A549 treated with Hydrocortisone at 1 μM for 4 hours (cell line): Measurements from ENCODE around the gene C1orf35. TPM values are rescaled to one million over a fixed set of nuclear protein-coding genes. Genes with fewer than 3 reads are reported as not detected.

ENCODE experiments used
- total RNA-seq: library from RNA; stranded (reverse); fragments of 200-300 nt; extraction: Qiagen RNA extraction; gene quantifications from 5 replicates; pipeline ENCODE4 v1.2.3, GENCODE V29; 2022

C1orf35 gene
- 27.6 to 38.6 TPM (median 36.4 TPM) in 5 replicates for total RNA-seq

GRCh38 chr1:228102791-228103620, at the start of gene C1orf35:
Gene C1orf35 (minus strand): TSS chr1:228103325. CDS start chr1:228103227, 98 bp downstream.

GRCh38 chr1:228149406-228150119, 46.4 kb upstream of the C1orf35 start, which contains the start of gene GJC2:
Gene GJC2 (plus strand): TSS chr1:228149930. CDS start chr1:228157759, 7,829 bp downstream.

GRCh38 chr1:228139931-228140723, 37.0 kb upstream of the C1orf35 start, which contains the start of gene GUK1:
Gene GUK1 (plus strand): TSS chr1:228140279. CDS start chr1:228140303, 24 bp downstream.

GRCh38 chr1:228109073-228109961, 6.2 kb upstream of the C1orf35 start, which contains the start of gene MRPL55:
Gene MRPL55 (minus strand): TSS chr1:228109299. CDS start chr1:228108260, 1,039 bp downstream.

GRCh38 chr1:228082214-228082917, 20.8 kb downstream of the C1orf35 start, which contains the start of gene ARF1:
Gene ARF1 (plus strand): TSS chr1:228082708. CDS start chr1:228097115, 14,407 bp downstream.

Other genes starting within 250 kb of the C1orf35 start
- 5.6 to 8.6 TPM (median 7.2 TPM) in 5 replicates for gene WNT9A, start 155.4 kb downstream of the C1orf35 start, total RNA-seq
- 0.02 to 0.05 TPM (median 0.03 TPM) in 3 of 5 replicates, not detected in the others for gene WNT3A, start 96.3 kb downstream of the C1orf35 start, total RNA-seq
- 404 to 442 TPM (median 437 TPM) in 5 replicates for gene ARF1, start 20.6 kb downstream of the C1orf35 start, total RNA-seq
- 65.1 to 91.8 TPM (median 89.6 TPM) in 5 replicates for gene MRPL55, start 6.0 kb upstream of the C1orf35 start, total RNA-seq
- gene GUK1, start 37.0 kb upstream of the C1orf35 start, total RNA-seq: 120 to 151 TPM (median 148 TPM) in 5 replicates
- 0.29 to 0.51 TPM (median 0.39 TPM) in 5 replicates for gene GJC2, start 46.6 kb upstream of the C1orf35 start, total RNA-seq
- 4.6 to 7.6 TPM (median 4.9 TPM) in 5 replicates for gene IBA57, start 62.5 kb upstream of the C1orf35 start, total RNA-seq
- gene OBSCN, start 104.7 kb upstream of the C1orf35 start, total RNA-seq: 4.1 to 5.3 TPM (median 4.6 TPM) in 5 replicates